Pancreas (tissue), 10 donors: Measurements from ENCODE around the gene ATP8B3. TPM values are rescaled to one million over a fixed set of nuclear protein-coding genes. Genes with fewer than 3 reads are reported as not detected.

Experiments used
- ATAC-seq, 4 donors: fragments of 200-7000 bp; cut with Tn5 transposase; one replicate each; pipeline versions ENCODE4 v1.8.0 to v1.9.1; 2020; ENCODE audit warnings: mild to moderate bottlenecking in 4 of 4, moderate library complexity in 4 of 4
- DNase-seq, 6 donors: peaks; one replicate each; pipeline ENCODE4 v3.0.0-alpha.2; 2020
- FAIRE-seq: peaks from 2 replicates; lab custom pipeline; 2012; peaks lifted over from hg19 to GRCh38; lab: Jason Lieb, UNC
- H3K27ac ChIP-seq, 4 donors: fragments of 200-600 bp; sonication (generic); 1 replicate in 3 of 4; 2 replicates in 1 of 4; pipeline versions ENCODE4 v1.5.0 to v1.8.0; 2020
- H3K27me3 ChIP-seq, 4 donors: fragments of 200-600 bp; one replicate each; pipeline ENCODE4 v1.8.0; 2021
- H3K36me3 ChIP-seq, 3 donors: fragments of 200-600 bp; sonication (generic) in 1 of 3; one replicate each; pipeline versions ENCODE4 v1.5.0 to v1.8.0; 2020 to 2021
- H3K4me1 ChIP-seq, 3 donors: fragments of 200-600 bp; one replicate each; pipeline ENCODE4 v1.8.0; 2021
- H3K4me3 ChIP-seq, 4 donors: fragments of 200-600 bp; sonication (generic) in 2 of 4; one replicate each; pipeline versions ENCODE4 v1.5.0 to v1.8.0; 2020 to 2021
- H3K9me3 ChIP-seq, 4 donors: fragments of 200-600 bp; one replicate each; pipeline ENCODE4 v1.8.0; 2021
- WGBS, 2 donors: extraction: QIAGEN DNeasy Blood & Tissue Kit; methylation state at CpG; one replicate each; pipeline ENCODE4 v1.1.7; 2013; 5-methylcytosine and 5-hydroxymethylcytosine counted together
- intact Hi-C, 3 donors: fragments of 100-400 bp; cut with DNase I; formaldehyde crosslinking; loops; one replicate each; pipeline versions ENCODE4 v1.11.1 to v1.14.2; 2022
- polyA plus RNA-seq, 2 donors: library from polyadenylated mRNA; stranded (reverse); fragments of 200-250 nt; gene quantifications; one replicate each; pipeline ENCODE4 v1.2.3, GENCODE V29; 2013
- total RNA-seq, 6 donors: library from RNA; stranded (reverse); fragmentation: NEBNext Ultra II Directional in 4 of 6; extraction: Animal tissue kit (Norgen Biotek cat#: 25700) in 4 of 6; gene quantifications; one replicate each; pipeline versions ENCODE4 v1.2.1 to v1.2.4, GENCODE V29; 2021 to 2023
- TF ChIP-seq, protein P1 (sequence below), 4 donors: fragments of 200-600 bp; sonication (generic) in 3 of 4; IDR thresholded peaks; one replicate each; pipeline versions ENCODE4 v1.5.0 to v1.8.0; 2021; ENCODE audit warnings: antibody characterized with exemption in 4 of 4
- donor health status: healthy with polysubstance abuse.
- donor health status: DM: no; HTN: no; CAD: no; lungs with moderate emphysema.
- donor health status: DM: no; HTN: no; CAD: no.
- donor health status: control.
- donor health status: control.
- donor health status: Bipolar disorder and iron deficiency.
- donor health status: DM: yes; HTN: yes; CAD: no.
- donor health status: DM: no; HTN: no; CAD: no.
- donor health status: DM: no; HTN: no; CAD: no.
- donor health status: DM: yes; HTN: yes; CAD: no.

Gene ATP8B3
- total and polyA plus RNA-seq, 8 donors: 0.32 to 1.1 (median 0.54) TPM

- ATAC-seq (no peak), FAIRE-seq (no peak), DNase-seq (peak in 2 of 6 donors; percentile 31 to 74)
- Histone ChIP-seq H3K4me1 (peaks cover 0 to 2% (median 0%) of the 10 kb centered on the region in 3 donors), H3K27me3 (no peaks in the 10 kb centered on the region), H3K27ac (no peak overlapping the region), H3K9me3 (no peaks in the 10 kb centered on the region), H3K36me3 (peaks cover 5 to 33% (median 8%) of the 10 kb centered on the region in 3 donors), H3K4me3 (no peak overlapping the region)
- intact Hi-C loops: no loop called here
- WGBS, 2 donors: 90% methylated on average over 36 of the region's 36 CpGs
- TF ChIP-seq, protein P1, sequence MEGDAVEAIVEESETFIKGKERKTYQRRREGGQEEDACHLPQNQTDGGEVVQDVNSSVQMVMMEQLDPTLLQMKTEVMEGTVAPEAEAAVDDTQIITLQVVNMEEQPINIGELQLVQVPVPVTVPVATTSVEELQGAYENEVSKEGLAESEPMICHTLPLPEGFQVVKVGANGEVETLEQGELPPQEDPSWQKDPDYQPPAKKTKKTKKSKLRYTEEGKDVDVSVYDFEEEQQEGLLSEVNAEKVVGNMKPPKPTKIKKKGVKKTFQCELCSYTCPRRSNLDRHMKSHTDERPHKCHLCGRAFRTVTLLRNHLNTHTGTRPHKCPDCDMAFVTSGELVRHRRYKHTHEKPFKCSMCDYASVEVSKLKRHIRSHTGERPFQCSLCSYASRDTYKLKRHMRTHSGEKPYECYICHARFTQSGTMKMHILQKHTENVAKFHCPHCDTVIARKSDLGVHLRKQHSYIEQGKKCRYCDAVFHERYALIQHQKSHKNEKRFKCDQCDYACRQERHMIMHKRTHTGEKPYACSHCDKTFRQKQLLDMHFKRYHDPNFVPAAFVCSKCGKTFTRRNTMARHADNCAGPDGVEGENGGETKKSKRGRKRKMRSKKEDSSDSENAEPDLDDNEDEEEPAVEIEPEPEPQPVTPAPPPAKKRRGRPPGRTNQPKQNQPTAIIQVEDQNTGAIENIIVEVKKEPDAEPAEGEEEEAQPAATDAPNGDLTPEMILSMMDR (IDR thresholded peaks at IDR 0.05): no peak
These were observed 11.6 kb upstream of the ATP8B3 start for GRCh38 chr19:1823539-1824251.

- Histone ChIP-seq H3K9me3 (no peaks in the 10 kb centered on the region), H3K27ac (no peak overlapping the region), H3K27me3 (no peaks in the 10 kb centered on the region), H3K4me3 (no peak overlapping the region), H3K36me3 (peaks cover 6 to 40% (median 15%) of the 10 kb centered on the region in 3 donors), H3K4me1 (peaks cover 0 to 2% (median 0%) of the 10 kb centered on the region in 3 donors)
- WGBS, 2 donors: 91 to 92% methylated on average over 8 of the region's 8 CpGs
- DNase-seq: peak in 1 of 6 donors; percentile 59
- TF ChIP-seq, protein P1 (IDR thresholded peaks at IDR 0.05): no peak
- ATAC-seq: no peak
- intact Hi-C loops: no loop called here
- no peak for FAIRE-seq
These were observed 10.9 kb upstream of the ATP8B3 start for GRCh38 chr19:1823020-1823419.

DNA sequence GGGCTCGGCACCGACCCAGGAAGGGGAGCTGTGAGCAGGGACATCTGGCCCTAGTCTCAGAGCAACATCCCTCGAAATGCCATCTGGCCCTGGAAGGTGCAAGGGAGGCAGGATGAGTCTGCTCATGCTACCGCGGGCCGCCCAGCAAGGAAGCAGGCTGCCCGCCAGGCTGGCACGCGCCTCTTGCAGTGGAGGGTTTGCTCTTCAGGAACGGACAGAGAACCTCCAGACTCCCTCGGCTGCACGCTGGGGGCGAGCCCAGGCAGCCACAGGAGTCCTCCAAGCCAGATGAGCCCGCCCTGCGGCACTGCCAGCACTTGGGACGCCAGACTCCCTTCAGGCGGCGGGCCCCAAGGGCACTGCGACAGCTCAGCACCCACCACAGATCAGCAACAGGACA, 10.1 kb upstream of the ATP8B3 start:
- TF ChIP-seq, protein P1 (IDR thresholded peaks at IDR 0.05): no peak
- FAIRE-seq (no peak), DNase-seq (no peak), ATAC-seq (no peak)
- peaks cover 0 to 2% (median 0%) of the 10 kb centered on the region in 3 donors for H3K4me1 ChIP-seq
- 87 to 93% methylated on average over 15 to 19 of the region's 19 CpGs for WGBS, 2 donors
- no peaks in the 10 kb centered on the region for H3K9me3 ChIP-seq
- peaks cover 6 to 40% (median 17%) of the 10 kb centered on the region in 3 donors for H3K36me3 ChIP-seq
- no peak overlapping the region for H3K27ac ChIP-seq
- no peaks in the 10 kb centered on the region for H3K27me3 ChIP-seq
- no peak overlapping the region for H3K4me3 ChIP-seq
- intact Hi-C loops: no loop called here

- H3K9me3 ChIP-seq: no peaks in the 10 kb centered on the region
- ATAC-seq (no peak), DNase-seq (peak in 1 of 6 donors; percentile 77), FAIRE-seq (no peak)
- peaks cover 6 to 52% (median 20%) of the 10 kb centered on the region in 3 donors for H3K36me3 ChIP-seq
- WGBS, 2 donors: 90 to 95% methylated on average over 39 to 43 of the region's 43 CpGs
- TF ChIP-seq, protein P1 (IDR thresholded peaks at IDR 0.05): no peak
- H3K4me3 ChIP-seq: no peak overlapping the region
- intact Hi-C loops: no loop called here
- no peaks in the 10 kb centered on the region for H3K27me3 ChIP-seq
- no peak overlapping the region for H3K27ac ChIP-seq
- H3K4me1 ChIP-seq: no peaks in the 10 kb centered on the region
These were observed 7.5 kb upstream of the ATP8B3 start for GRCh38 chr19:1819341-1820255.
